HL-60 (cell line): ENCODE results near the gene IL36A.

Source experiments
- DNase-seq, 2 experiments: peaks; one replicate each; pipeline ENCODE4 v3.0.0-alpha.2; 2010 to 2020; ENCODE audit warnings: low read depth in 1 of 2, low spot score in 1 of 2
- H3K27ac ChIP-seq: fragments of 250-450 bp; sonication (Bioruptor Pico); replicated peaks from 2 replicates; pipeline ENCODE4 v1.5.1; 2020; ENCODE audit warnings: mild to moderate bottlenecking, moderate library complexity
- H3K27me3 ChIP-seq: fragments of 250-450 bp; sonication (Bioruptor Pico); 2 replicates; pipeline ENCODE4 v1.5.1; 2021; ENCODE audit warnings: mild to moderate bottlenecking, moderate library complexity; ENCODE audit not compliant: insufficient read depth, poor library complexity, severe bottlenecking
- H3K4me3 ChIP-seq: replicated peaks from 2 replicates; pipeline ENCODE4 v1.5.1; 2011; ENCODE audit warnings: mild to moderate bottlenecking, control low read depth, low read length; ENCODE audit not compliant: insufficient read depth
- GABPA ChIP-seq: IDR thresholded peaks from 2 replicates; pipeline ENCODE4 v1.6.1; 2012; ENCODE audit warnings: low read depth
- POLR2AphosphoS5 ChIP-seq: IDR thresholded peaks from 2 replicates; pipeline ENCODE4 v1.6.1; 2012; ENCODE audit warnings: low read depth
- REST ChIP-seq: IDR thresholded peaks from 2 replicates; pipeline ENCODE4 v1.6.1; 2012; ENCODE audit warnings: low read depth; ENCODE audit not compliant: insufficient replicate concordance
- SPI1 ChIP-seq: IDR thresholded peaks from 2 replicates; pipeline ENCODE4 v1.6.1; 2012; ENCODE audit warnings: low read depth, mild to moderate bottlenecking, borderline replicate concordance
- TF ChIP-seq, protein P1 (sequence below): IDR thresholded peaks from one replicate; pipeline ENCODE4 v1.5.1; 2011; ENCODE audit warnings: low read length, control low read depth, inconsistent platforms; ENCODE audit not compliant: insufficient read depth

IL36A gene

GRCh38 chr2:113038291-113038690 is 33.0 kb downstream of the IL36A start:
- no peaks in the 10 kb centered on the region for H3K27me3 ChIP-seq
- no peak overlapping the region for H3K4me3 ChIP-seq
- DNase-seq, result no peak
- H3K27ac ChIP-seq, result no peak overlapping the region
- TF ChIP-seq SPI1, result no peak
- TF ChIP-seq, protein P1, sequence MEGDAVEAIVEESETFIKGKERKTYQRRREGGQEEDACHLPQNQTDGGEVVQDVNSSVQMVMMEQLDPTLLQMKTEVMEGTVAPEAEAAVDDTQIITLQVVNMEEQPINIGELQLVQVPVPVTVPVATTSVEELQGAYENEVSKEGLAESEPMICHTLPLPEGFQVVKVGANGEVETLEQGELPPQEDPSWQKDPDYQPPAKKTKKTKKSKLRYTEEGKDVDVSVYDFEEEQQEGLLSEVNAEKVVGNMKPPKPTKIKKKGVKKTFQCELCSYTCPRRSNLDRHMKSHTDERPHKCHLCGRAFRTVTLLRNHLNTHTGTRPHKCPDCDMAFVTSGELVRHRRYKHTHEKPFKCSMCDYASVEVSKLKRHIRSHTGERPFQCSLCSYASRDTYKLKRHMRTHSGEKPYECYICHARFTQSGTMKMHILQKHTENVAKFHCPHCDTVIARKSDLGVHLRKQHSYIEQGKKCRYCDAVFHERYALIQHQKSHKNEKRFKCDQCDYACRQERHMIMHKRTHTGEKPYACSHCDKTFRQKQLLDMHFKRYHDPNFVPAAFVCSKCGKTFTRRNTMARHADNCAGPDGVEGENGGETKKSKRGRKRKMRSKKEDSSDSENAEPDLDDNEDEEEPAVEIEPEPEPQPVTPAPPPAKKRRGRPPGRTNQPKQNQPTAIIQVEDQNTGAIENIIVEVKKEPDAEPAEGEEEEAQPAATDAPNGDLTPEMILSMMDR, result no peak
- TF ChIP-seq GABPA, result no peak
- TF ChIP-seq REST, result no peak
- TF ChIP-seq POLR2AphosphoS5, result no peak

- no peak for DNase-seq
- no peak for TF ChIP-seq REST
- TF ChIP-seq, protein P1, result no peak
- TF ChIP-seq SPI1, result no peak
- no peak for TF ChIP-seq POLR2AphosphoS5
- TF ChIP-seq GABPA, result no peak
- Histone ChIP-seq H3K27ac (no peak overlapping the region), H3K4me3 (no peak overlapping the region), H3K27me3 (no peaks in the 10 kb centered on the region)
Measured at GRCh38 chr2:113039158-113039557, 33.9 kb downstream of the IL36A start.

DNA sequence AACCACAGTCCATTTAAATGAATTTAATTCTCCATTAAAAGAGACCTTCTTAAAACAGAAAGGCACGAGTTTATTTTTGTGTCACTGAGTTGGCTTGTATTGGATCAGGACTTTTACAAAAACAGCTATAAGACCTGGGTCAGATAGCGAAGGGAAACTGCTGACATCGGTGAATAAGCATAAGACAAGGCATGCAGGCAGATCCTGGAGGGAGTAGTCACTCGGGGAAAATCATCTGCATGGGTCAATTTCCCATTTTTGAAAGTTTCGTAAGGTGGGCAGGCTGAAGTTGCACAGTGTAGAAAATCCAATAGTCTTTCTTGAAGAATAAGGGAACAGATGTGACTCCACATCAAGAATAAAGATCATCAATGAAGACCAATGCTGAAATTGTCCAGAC is 34.5 kb downstream of the IL36A start:
- TF ChIP-seq REST (no peak), POLR2AphosphoS5 (no peak), SPI1 (no peak), GABPA (no peak)
- TF ChIP-seq, protein P1, result no peak
- no peak overlapping the region for H3K4me3 ChIP-seq
- no peak for DNase-seq
- H3K27ac ChIP-seq, result no peak overlapping the region
- H3K27me3 ChIP-seq, result no peaks in the 10 kb centered on the region
